ENCODE measurements around the gene FAM20A. TPM values are rescaled to one million over a fixed set of nuclear protein-coding genes. Genes with fewer than 3 reads are reported as not detected.

The FAM20A gene
- not detected for polyA plus RNA-seq

DNA sequence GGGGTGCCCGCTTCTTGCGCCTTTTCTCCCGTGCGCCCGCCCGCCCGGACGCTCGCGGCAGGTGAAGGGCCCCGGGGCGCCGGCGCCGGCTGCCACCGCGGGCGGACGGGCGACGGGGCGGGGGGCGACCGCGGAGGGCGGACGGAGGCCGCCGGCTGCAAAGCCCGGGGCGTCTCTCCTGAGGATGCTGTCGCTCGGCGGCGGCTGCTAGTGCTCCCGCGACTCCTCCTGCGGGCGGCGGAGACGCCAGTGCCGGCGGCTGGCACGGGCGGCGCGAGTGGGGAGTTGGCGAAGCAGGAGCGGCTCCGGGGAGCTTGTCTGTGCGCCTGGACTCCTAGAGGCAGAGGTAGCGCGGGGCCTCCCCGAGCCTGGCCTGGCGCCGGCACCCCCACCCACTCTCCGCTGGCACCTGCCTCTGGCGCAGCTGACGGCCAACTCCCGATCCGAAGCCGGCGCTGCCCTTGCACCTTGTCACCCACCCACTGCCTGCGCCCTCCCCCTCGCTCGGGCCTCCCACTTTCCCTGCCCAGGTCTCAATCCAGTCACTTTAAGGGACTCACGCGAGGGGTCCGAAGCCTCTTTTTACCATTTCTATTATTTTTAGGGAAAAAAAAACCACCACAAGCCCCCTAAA lies at the start of gene FAM20A:
Gene FAM20A, minus strand, starts transcription at position 437 of the 634 bp plus-strand sequence. CDS start 701 bp downstream, outside the sequence.
- Mint-ChIP-seq H3K4me1 (peaks cover 0 to 5% (median 2%) of the 10 kb centered on the region in 3 donors), H3K9me3 (peaks cover 0 to 2% (median 0%) of the 10 kb centered on the region in 3 donors), H3K36me3 (no peaks in the 10 kb centered on the region), H3K27me3 (peaks cover 47% of the 10 kb centered on the region), H3K27ac (no peak within 1 kb of the TSS), H3K4me3 (peak within 1 kb of the TSS in 2 of 4 donors; percentile 38 to 41)

DNA sequence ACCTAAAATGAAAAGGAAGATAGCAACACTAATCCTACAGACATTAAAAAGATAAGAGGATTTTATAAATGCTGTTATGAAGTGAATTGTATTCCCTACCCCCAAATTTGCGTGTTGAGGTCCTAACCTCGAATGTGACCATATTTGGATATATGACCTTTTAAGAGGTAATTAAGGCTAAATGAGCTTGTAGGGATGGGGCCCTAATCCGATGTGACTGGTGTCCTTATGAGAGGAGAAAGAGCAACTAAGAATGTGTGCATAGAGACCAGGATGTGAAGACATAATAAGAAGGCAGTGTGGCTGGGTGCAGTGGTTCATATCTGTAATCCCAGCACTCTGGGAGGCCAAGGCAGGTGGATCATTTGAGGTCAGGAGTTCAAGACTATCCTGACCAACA lies 48.2 kb upstream of the FAM20A start:
- Mint-ChIP-seq H3K27me3 (peaks cover 6% of the 10 kb centered on the region), H3K9me3 (peaks cover 3 to 9% (median 4%) of the 10 kb centered on the region in 3 donors), H3K4me1 (no peaks in the 10 kb centered on the region), H3K27ac (no peak overlapping the region), H3K36me3 (peaks cover 1% of the 10 kb centered on the region), H3K4me3 (no peak overlapping the region)

DNA sequence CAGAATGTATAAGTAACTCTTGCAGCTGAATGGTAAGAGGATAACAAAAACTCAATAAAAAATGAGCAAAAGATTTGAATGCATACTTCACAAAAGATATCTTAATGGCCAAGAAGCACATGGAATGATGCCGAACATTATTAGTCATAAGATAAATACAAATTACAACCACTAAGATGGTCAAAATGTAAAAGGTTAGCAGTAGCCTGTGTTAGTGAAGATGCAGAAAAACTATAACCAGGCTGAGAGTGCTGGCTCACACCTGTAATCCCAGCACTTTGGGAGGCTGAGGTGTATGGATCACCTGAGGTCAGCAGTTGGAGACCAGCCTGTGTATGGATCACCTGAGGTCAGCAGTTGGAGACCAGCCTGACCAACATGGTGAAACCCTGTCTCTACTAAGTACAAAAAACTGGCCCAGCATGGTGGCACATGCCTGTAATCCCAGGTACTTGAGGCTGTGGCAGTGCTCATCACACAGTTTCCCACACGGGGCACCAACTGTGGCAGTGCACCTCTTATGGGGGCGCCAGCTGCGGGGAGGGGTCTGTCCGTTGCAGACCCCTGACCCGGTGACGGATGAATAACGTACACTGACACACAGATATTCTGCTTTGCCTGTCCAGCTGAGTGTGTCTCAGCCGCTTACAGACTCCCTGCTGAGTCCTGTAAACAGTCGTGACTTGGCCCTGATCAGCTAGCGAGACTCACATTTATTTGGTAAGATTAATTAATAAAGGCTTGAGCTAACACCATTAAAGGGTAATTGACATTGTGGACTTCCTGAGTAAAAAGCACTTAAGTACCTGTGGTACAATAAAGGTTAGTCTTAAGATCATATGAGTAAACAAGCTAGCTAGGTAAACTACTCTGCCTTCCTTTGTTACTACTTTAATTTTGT lies 45.7 kb upstream of the FAM20A start:
- H3K9me3 Mint-ChIP-seq = peaks cover 2 to 8% (median 4%) of the 10 kb centered on the region in 3 donors
- H3K36me3 Mint-ChIP-seq = no peaks in the 10 kb centered on the region
- H3K27ac Mint-ChIP-seq = no peak overlapping the region
- H3K27me3 Mint-ChIP-seq = peaks cover 16% of the 10 kb centered on the region
- H3K4me1 Mint-ChIP-seq = no peaks in the 10 kb centered on the region
- H3K4me3 Mint-ChIP-seq = no peak overlapping the region

DNA sequence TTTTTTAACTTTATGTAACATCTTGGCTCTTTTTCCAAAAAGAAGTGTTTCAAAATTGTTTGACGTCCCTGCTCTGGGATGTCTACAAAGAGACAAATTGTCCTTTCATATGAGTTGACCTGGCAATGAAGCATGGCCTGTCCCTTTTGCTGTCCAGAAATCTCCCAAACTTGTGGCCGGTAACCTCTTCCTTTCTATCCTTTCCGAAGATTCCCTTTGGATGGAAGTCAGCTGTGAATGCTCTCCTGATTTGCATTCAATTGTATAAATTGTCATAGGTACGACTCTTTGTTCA lies 40.9 kb upstream of the FAM20A start:
- no peak overlapping the region for H3K4me3 Mint-ChIP-seq
- peaks cover 26% of the 10 kb centered on the region for H3K27me3 Mint-ChIP-seq
- peaks cover 0 to 6% (median 5%) of the 10 kb centered on the region in 3 donors for H3K9me3 Mint-ChIP-seq
- no peaks in the 10 kb centered on the region for H3K36me3 Mint-ChIP-seq
- H3K4me1 Mint-ChIP-seq = no peaks in the 10 kb centered on the region
- H3K27ac Mint-ChIP-seq = no peak overlapping the region

DNA sequence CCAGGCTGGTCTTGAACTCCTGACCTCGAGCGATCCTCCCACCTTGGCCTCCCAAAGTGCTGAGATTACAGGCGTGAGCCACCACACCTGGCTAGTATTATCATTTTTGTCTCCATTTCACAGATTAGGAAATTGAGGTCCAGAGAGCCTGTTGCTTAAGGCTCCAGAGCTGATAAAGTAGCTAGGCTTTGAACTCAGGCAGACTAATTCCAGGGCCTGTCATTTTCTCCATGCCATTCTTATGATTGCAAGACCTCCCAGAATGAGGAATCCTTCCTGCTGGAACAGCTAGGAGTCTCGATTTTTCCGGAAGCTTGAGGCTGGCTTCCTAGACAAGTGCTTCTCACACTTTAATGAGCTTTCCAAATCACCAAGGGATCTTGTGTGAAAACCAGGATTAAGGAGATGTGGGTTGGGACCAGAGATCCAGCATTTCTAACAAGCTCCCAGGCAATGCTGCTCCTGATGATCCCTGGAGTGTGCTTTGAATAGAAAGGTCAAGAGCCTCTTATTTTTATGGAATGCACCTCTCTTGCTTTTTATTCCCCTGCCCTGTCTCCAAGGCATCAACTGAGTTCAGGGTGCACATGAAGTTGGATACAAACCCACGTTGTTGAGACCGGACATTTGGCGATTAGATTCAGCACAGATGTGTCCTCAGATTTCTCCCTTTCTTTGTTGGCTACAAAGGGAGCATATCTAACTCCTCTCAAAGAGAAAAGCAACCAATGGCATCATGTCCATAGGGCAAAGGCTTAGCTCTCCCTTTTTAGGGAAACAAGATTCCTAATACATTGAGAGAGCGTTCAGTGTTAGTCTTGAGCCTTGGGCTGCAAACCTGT lies 40.3 kb upstream of the FAM20A start:
- Mint-ChIP-seq H3K4me1 (no peaks in the 10 kb centered on the region), H3K4me3 (no peak overlapping the region), H3K27ac (no peak overlapping the region), H3K36me3 (no peaks in the 10 kb centered on the region), H3K9me3 (peaks cover 0 to 6% (median 5%) of the 10 kb centered on the region in 3 donors), H3K27me3 (peaks cover 28% of the 10 kb centered on the region)

DNA sequence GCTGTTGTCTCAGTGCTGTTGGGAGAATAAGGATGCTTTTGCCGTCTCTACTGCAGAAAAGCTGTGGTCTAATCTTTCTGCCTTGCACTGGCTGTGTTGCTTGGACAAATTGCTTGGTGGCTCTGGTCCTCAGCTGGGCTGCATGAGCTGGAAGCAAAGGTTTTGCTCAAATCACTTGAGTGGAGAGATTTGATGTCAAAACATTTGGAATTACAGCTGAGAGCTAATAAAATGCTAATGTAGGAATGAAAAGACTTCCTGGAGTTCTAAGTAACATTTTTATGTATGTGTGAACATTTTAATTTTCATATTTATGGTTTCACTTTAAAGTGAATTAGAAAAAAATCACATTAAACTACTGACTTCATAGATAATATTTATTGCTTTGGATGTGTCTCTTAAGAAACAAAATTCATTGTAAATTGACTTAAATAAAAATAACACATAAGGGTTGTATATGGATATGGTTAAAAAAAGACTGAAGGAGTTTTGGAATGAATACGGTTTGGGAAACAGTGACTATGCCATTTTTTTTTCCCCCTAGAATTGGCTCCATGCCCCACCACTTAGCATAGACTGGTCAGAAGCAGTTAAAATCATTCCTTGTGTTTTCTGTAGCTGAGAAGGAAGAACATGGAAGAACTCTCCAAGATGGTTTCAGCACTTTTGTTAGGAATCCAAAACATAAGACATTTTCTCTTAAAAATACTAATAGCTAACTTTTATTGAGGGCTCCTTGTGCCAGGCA lies 39.2 kb upstream of the FAM20A start:
- Mint-ChIP-seq H3K9me3 (peaks cover 0 to 6% (median 3%) of the 10 kb centered on the region in 3 donors), H3K4me3 (no peak overlapping the region), H3K36me3 (peaks cover 1% of the 10 kb centered on the region), H3K4me1 (no peaks in the 10 kb centered on the region), H3K27me3 (peaks cover 28% of the 10 kb centered on the region), H3K27ac (no peak overlapping the region)

DNA sequence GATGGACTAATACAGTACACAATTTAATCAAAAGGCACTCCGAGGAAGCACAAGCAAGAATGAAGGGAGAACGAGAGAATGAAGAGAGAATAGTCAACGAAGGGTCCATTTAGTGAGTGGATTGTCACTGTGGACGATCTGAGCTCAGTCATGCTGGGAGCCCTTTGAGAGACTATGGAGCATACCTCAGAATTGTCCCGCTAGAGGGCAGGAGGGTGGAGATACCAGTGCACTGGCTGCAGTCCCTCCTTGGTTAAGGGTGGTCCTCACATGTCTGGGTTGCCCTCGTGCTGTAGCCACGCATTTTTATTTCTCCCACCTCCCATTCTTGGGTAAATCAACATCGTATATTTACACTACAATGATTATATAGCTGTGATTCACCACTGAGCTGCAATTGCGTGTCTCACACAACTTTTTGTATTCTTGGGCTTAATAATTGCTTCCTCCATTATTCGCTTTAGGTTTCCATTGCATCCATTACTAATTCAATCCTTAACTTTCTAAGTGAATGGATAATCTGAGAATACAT lies 33.2 kb upstream of the FAM20A start:
- no peak overlapping the region for H3K27ac Mint-ChIP-seq
- peaks cover 1% of the 10 kb centered on the region for H3K36me3 Mint-ChIP-seq
- H3K27me3 Mint-ChIP-seq = peaks cover 6% of the 10 kb centered on the region

DNA sequence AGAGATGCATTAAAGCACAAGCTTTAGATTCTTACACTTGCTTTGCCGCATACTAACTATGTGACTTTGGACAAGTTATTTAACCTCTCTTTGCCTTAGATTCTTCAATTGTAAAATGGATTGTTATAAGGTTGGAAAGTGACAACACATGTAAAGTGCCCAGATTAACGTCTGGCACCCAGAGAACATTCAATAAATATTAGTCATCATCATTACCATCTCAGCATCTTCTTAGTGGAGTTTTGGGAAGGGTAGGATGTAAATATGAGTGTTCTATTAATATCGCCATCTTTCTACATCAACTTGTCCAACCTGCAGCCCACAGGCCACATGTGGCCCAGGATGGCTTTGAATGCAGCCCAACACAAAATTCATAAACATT lies 27.4 kb upstream of the FAM20A start:
- no peak overlapping the region for H3K4me3 Mint-ChIP-seq
- H3K9me3 Mint-ChIP-seq = no peaks in the 10 kb centered on the region
- no peaks in the 10 kb centered on the region for H3K4me1 Mint-ChIP-seq
- H3K36me3 Mint-ChIP-seq = no peaks in the 10 kb centered on the region
- peaks cover 8% of the 10 kb centered on the region for H3K27me3 Mint-ChIP-seq
- H3K27ac Mint-ChIP-seq = no peak overlapping the region

More for the DNA sequence above, 33.2 kb upstream of the FAM20A start:
- Mint-ChIP-seq H3K4me3 (no peak overlapping the region), H3K4me1 (no peaks in the 10 kb centered on the region), H3K9me3 (peaks cover 2 to 10% (median 3%) of the 10 kb centered on the region in 3 donors)

DNA sequence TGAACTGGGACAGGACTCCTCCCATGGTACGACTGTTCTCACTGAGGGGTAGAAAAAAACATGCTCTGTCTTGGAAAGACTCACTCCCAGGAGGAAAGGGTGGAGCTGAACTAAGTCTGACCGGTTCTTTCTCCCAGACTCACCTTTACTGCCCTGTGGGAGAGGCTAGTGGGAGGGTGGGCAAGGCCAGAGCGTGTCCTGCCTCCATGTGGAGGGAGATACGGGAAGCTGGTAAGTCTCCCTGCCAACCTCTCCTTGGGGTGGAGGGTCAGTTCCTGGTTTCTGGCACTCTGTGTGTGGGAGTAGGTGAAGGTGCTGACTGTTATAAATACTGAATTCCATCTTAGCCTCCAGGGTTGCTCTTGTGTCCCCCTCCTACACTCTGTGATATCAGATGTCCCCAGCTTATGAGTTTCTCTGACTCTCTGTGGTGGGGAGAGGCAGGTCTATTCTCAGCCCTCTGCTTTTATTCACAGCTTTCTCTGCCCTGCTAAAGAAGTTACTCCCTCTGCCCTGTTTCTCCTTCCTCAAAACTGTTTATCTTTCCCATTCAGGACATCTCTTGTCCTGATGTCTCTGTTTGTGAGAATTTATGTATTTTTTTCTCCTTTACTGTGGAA lies 26.9 kb upstream of the FAM20A start:
- H3K36me3 Mint-ChIP-seq = no peaks in the 10 kb centered on the region
- no peaks in the 10 kb centered on the region for H3K4me1 Mint-ChIP-seq
- H3K27me3 Mint-ChIP-seq = peaks cover 8% of the 10 kb centered on the region
- H3K4me3 Mint-ChIP-seq = no peak overlapping the region
- no peaks in the 10 kb centered on the region for H3K9me3 Mint-ChIP-seq
- H3K27ac Mint-ChIP-seq = no peak overlapping the region

DNA sequence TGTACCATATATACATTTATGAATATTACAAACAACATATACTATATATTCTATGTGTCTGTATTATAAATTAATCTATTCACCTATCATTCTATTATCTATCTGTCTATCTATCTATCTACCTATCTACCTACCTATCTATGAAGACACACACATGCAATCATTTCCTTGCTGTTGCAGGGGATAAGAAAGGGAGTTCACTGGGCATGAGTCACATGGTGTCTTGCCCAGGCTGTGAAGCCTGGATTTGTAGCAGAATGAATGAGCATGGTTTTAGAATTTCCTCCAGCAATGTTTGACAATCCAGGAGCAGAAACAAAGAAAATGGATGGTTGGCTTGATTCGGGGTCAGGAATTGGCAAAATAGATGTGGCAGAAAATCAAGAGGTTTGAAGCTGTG lies 23.2 kb upstream of the FAM20A start:
- H3K36me3 Mint-ChIP-seq = peaks cover 1% of the 10 kb centered on the region
- H3K27ac Mint-ChIP-seq = no peak overlapping the region
- peaks cover 16% of the 10 kb centered on the region for H3K27me3 Mint-ChIP-seq
- H3K4me1 Mint-ChIP-seq = no peaks in the 10 kb centered on the region
- H3K9me3 Mint-ChIP-seq = peaks cover 0 to 4% (median 0%) of the 10 kb centered on the region in 3 donors
- H3K4me3 Mint-ChIP-seq = no peak overlapping the region

DNA sequence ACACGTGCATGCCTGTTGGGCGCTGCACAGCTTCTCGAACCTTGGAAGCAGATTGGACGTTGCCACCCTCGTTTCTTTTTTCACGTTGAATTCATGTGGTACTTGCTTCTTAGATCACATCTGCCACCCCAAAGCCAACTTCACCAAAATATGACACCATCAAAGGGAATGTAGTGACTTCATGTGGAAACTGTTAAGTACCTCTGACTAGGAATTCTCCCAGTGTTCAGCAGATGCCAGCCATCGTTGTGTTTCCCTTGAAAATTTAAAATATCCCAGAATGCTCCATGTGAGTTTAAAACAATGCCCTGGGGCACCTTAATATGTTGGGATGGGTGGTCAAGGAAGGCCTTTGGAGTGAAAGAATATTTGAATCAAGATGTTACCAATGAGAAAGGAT lies 22.6 kb upstream of the FAM20A start:
- no peak overlapping the region for H3K4me3 Mint-ChIP-seq
- H3K4me1 Mint-ChIP-seq = no peaks in the 10 kb centered on the region
- no peak overlapping the region for H3K27ac Mint-ChIP-seq
- peaks cover 0 to 4% (median 0%) of the 10 kb centered on the region in 3 donors for H3K9me3 Mint-ChIP-seq
- H3K36me3 Mint-ChIP-seq = peaks cover 1% of the 10 kb centered on the region
- H3K27me3 Mint-ChIP-seq = peaks cover 20% of the 10 kb centered on the region

DNA sequence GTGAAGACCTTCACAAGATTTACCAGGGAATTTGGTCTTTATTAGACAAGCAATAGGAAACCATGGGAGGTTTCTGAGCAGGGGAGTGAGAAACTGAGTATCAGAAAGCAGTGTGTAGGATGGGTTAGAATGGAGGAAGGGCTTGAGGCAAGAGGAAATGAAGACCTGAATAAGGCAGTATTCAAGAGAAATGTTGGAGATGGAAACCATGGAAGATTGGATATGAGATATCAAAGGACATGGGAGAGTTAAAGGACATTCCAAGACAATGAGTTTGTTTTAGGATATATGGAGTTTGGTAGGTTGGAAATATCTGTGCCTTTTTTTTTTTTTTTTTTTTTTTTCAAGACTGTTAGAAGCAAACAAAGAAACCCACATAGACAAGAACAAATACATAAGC lies 21.3 kb upstream of the FAM20A start:
- Mint-ChIP-seq H3K36me3 (peaks cover 1% of the 10 kb centered on the region), H3K9me3 (peaks cover 0 to 4% (median 0%) of the 10 kb centered on the region in 3 donors), H3K4me1 (no peaks in the 10 kb centered on the region), H3K27me3 (peaks cover 19% of the 10 kb centered on the region), H3K4me3 (no peak overlapping the region), H3K27ac (no peak overlapping the region)

DNA sequence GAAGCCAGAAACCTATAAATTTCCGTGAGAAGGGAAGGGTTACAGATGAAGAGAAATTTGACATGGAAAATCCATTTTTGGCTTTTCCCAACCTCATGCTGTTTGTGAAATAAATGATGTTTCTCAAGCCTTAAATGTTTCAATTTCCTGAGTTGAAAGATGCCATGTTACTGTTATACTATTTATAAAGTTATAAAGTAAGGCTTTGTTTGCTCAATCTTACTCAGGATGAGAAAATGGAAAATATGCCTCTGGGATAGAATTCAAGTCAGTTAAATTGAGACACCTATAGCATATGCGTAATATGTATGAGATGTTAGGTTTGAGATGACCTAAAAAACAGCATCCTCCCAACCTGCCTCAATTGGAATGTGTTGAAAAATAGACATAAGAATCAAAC lies 19.9 kb upstream of the FAM20A start:
- no peak overlapping the region for H3K4me3 Mint-ChIP-seq
- peaks cover 19% of the 10 kb centered on the region for H3K27me3 Mint-ChIP-seq
- peaks cover 1% of the 10 kb centered on the region for H3K36me3 Mint-ChIP-seq
- peaks cover 0 to 4% (median 0%) of the 10 kb centered on the region in 3 donors for H3K9me3 Mint-ChIP-seq
- H3K4me1 Mint-ChIP-seq = no peaks in the 10 kb centered on the region
- no peak overlapping the region for H3K27ac Mint-ChIP-seq

DNA sequence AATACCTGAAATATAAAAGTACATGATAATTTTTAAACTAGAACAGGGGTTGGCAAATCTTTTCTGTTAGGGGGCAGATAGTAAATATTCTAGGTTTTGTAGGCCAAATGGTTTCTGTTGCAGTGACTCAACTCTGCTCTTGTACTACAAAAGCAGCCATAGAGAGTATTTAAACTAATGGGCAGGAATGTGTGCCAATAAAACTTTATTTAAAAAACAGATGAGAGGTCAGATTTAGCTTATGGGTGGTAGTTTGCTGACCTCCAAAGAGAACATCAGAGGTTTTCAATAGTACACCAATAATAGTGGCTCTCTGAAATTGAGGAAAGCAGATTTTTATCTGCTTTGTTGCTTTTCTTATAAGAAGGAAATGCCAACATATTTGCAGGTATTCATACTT lies 15.2 kb upstream of the FAM20A start:
- Mint-ChIP-seq H3K36me3 (peaks cover 1% of the 10 kb centered on the region), H3K9me3 (peaks cover 0 to 4% (median 0%) of the 10 kb centered on the region in 3 donors), H3K27me3 (peaks cover 28% of the 10 kb centered on the region), H3K4me1 (no peaks in the 10 kb centered on the region), H3K27ac (no peak overlapping the region), H3K4me3 (no peak overlapping the region)

All from IgD-negative memory B cell (primary cell).